Loucy (cell line): ENCODE results near the gene MINDY4.

ENCODE experiments used
- H2AFZ ChIP-seq: fragments of 200-600 bp; sonication (generic); 2 replicates; pipeline ENCODE4 v1.6.0; 2016; ENCODE audit warnings: antibody characterized with exemption, mild to moderate bottlenecking, low read length, moderate library complexity
- H3F3A ChIP-seq: fragments of 200-600 bp; 2 replicates; pipeline ENCODE4 v1.6.0; 2016; ENCODE audit warnings: antibody characterized with exemption, low read depth, mild to moderate bottlenecking
- H3K27me3 ChIP-seq: fragments of 200-600 bp; sonication (generic); 2 replicates; pipeline ENCODE4 v1.6.1; 2014; ENCODE audit warnings: low read length, mild to moderate bottlenecking; ENCODE audit not compliant: insufficient read depth, poor library complexity, severe bottlenecking
- H3K36me3 ChIP-seq: fragments of 200-600 bp; sonication (generic); 2 replicates; pipeline ENCODE4 v1.6.1; 2016; ENCODE audit warnings: low read length; ENCODE audit not compliant: insufficient read depth
- H3K4me1 ChIP-seq: fragments of 200-600 bp; sonication (generic); 2 replicates; pipeline ENCODE4 v1.5.1; 2014; ENCODE audit warnings: low read length, mild to moderate bottlenecking; ENCODE audit not compliant: insufficient read depth, poor library complexity, severe bottlenecking
- H3K4me2 ChIP-seq: fragments of 200-600 bp; sonication (generic); 2 replicates; pipeline ENCODE4 v1.6.0; 2014; ENCODE audit warnings: antibody characterized with exemption, low read length, low read depth, mild to moderate bottlenecking; ENCODE audit not compliant: poor library complexity, severe bottlenecking
- H3K4me3 ChIP-seq: fragments of 200-600 bp; sonication (generic); 2 replicates; pipeline ENCODE4 v1.5.1; 2014; ENCODE audit warnings: low read length, mild to moderate bottlenecking, mixed read lengths; ENCODE audit not compliant: poor library complexity, severe bottlenecking
- H3K79me2 ChIP-seq: fragments of 200-600 bp; sonication (generic); 2 replicates; pipeline ENCODE4 v1.6.1; 2014; ENCODE audit warnings: low read length; ENCODE audit not compliant: insufficient read depth
- H3K9ac ChIP-seq: fragments of 200-600 bp; sonication (generic); 2 replicates; pipeline ENCODE4 v1.6.0; 2014; ENCODE audit warnings: mild to moderate bottlenecking, low read depth, low read length, moderate library complexity; ENCODE audit not compliant: poor library complexity, severe bottlenecking
- H3K9me2 ChIP-seq: fragments of 200-600 bp; sonication (generic); replicated peaks from 2 replicates; pipeline ENCODE4 v1.6.1; 2016; ENCODE audit warnings: low read depth, low read length, mixed read lengths
- H3K9me3 ChIP-seq: fragments of 200-600 bp; sonication (generic); 2 replicates; pipeline ENCODE4 v1.6.1; 2014; ENCODE audit warnings: mild to moderate bottlenecking, antibody characterized with exemption, low read length, low read depth; ENCODE audit not compliant: insufficient read depth
- H4K20me1 ChIP-seq: fragments of 200-600 bp; sonication (generic); 2 replicates; pipeline ENCODE4 v1.6.0; 2014; ENCODE audit warnings: antibody characterized with exemption, low read length, mild to moderate bottlenecking; ENCODE audit not compliant: insufficient read depth, poor library complexity, severe bottlenecking
- EZH2phosphoT487 ChIP-seq: fragments of 200-600 bp; IDR thresholded peaks from 2 replicates; pipeline ENCODE4 v1.6.1; 2018; ENCODE audit warnings: antibody characterized with exemption, mild to moderate bottlenecking, moderate library complexity, borderline replicate concordance
- TF ChIP-seq, protein P1 (sequence below): fragments of 200-600 bp; sonication (generic); conservative IDR thresholded peaks from 2 replicates; pipeline ENCODE4 v1.5.1; 2014; ENCODE audit warnings: mild to moderate bottlenecking, antibody characterized with exemption, low read length

Gene MINDY4

DNA sequence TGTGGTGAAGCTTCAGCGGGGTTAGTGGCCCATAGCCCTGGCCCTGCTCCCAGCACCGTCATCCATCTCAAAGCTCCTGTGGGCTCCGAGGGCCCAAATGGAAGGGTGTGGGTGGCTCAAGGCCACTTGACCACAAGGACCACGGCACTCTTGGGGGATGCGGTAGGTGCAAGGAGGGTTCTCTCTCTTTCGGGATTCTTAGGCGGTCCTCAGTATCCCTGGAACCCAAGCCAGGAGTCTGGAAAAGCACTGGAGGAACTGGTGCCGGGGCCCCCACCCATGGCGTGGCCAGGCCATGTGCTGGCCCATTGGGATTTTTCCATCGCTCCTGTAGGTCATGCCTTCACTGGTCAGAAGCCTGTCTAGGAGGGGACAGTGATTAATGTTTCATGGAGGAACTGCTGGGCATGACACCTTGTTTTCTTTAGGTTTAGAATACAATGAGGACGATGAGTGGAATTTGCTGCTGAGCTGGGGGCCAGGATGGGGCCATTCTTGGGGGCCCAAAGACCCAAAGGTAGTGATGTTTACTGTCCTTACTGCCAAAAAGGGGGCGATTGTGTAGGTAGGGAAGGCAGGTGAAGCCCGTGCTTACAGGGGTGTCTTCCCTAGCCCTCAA lies 157.1 kb downstream of the MINDY4 start:
- H3K9me2 ChIP-seq: no peaks in the 10 kb centered on the region

GRCh38 chr7:30929686-30930085 lies 158.5 kb downstream of the MINDY4 start:
- no peaks in the 10 kb centered on the region for H3K27me3 ChIP-seq
- no peaks in the 10 kb centered on the region for H3K9me3 ChIP-seq
- no peaks in the 10 kb centered on the region for H3F3A ChIP-seq
- no peak overlapping the region for H3K4me2 ChIP-seq
- H3K9me2 ChIP-seq: no peaks in the 10 kb centered on the region
- no peaks in the 10 kb centered on the region for H3K4me1 ChIP-seq
- no peak overlapping the region for H2AFZ ChIP-seq
- H4K20me1 ChIP-seq: no peaks in the 10 kb centered on the region
- TF ChIP-seq, protein P1, sequence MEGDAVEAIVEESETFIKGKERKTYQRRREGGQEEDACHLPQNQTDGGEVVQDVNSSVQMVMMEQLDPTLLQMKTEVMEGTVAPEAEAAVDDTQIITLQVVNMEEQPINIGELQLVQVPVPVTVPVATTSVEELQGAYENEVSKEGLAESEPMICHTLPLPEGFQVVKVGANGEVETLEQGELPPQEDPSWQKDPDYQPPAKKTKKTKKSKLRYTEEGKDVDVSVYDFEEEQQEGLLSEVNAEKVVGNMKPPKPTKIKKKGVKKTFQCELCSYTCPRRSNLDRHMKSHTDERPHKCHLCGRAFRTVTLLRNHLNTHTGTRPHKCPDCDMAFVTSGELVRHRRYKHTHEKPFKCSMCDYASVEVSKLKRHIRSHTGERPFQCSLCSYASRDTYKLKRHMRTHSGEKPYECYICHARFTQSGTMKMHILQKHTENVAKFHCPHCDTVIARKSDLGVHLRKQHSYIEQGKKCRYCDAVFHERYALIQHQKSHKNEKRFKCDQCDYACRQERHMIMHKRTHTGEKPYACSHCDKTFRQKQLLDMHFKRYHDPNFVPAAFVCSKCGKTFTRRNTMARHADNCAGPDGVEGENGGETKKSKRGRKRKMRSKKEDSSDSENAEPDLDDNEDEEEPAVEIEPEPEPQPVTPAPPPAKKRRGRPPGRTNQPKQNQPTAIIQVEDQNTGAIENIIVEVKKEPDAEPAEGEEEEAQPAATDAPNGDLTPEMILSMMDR: no peak
- TF ChIP-seq EZH2phosphoT487: no peak
- no peak overlapping the region for H3K4me3 ChIP-seq
- no peaks in the 10 kb centered on the region for H3K79me2 ChIP-seq
- H3K36me3 ChIP-seq: no peaks in the 10 kb centered on the region
- H3K9ac ChIP-seq: no peak overlapping the region

More for the DNA sequence above, 157.1 kb downstream of the MINDY4 start:
- no peak overlapping the region for H2AFZ ChIP-seq
- H3F3A ChIP-seq: no peaks in the 10 kb centered on the region
- H3K4me1 ChIP-seq: no peaks in the 10 kb centered on the region
- no peaks in the 10 kb centered on the region for H3K36me3 ChIP-seq
- no peak overlapping the region for H3K9ac ChIP-seq
- no peak for TF ChIP-seq EZH2phosphoT487
- TF ChIP-seq, protein P1: no peak
- H4K20me1 ChIP-seq: no peaks in the 10 kb centered on the region
- no peaks in the 10 kb centered on the region for H3K27me3 ChIP-seq
- no peaks in the 10 kb centered on the region for H3K9me3 ChIP-seq
- no peak overlapping the region for H3K4me3 ChIP-seq
- H3K4me2 ChIP-seq: no peak overlapping the region
- H3K79me2 ChIP-seq: no peaks in the 10 kb centered on the region

- no peaks in the 10 kb centered on the region for H3K27me3 ChIP-seq
- H3K9me3 ChIP-seq: no peaks in the 10 kb centered on the region
- no peaks in the 10 kb centered on the region for H4K20me1 ChIP-seq
- H3F3A ChIP-seq: no peaks in the 10 kb centered on the region
- H2AFZ ChIP-seq: no peak overlapping the region
- H3K36me3 ChIP-seq: no peaks in the 10 kb centered on the region
- no peaks in the 10 kb centered on the region for H3K79me2 ChIP-seq
- no peak overlapping the region for H3K9ac ChIP-seq
- H3K4me2 ChIP-seq: no peak overlapping the region
- H3K4me1 ChIP-seq: no peaks in the 10 kb centered on the region
- TF ChIP-seq, protein P1: no peak
- no peak for TF ChIP-seq EZH2phosphoT487
- no peaks in the 10 kb centered on the region for H3K9me2 ChIP-seq
- no peak overlapping the region for H3K4me3 ChIP-seq
Measured at GRCh38 chr7:30930621-30931020, 159.4 kb downstream of the MINDY4 start.
